ENCODE data around the gene PLCB1.

Gene PLCB1

DNA sequence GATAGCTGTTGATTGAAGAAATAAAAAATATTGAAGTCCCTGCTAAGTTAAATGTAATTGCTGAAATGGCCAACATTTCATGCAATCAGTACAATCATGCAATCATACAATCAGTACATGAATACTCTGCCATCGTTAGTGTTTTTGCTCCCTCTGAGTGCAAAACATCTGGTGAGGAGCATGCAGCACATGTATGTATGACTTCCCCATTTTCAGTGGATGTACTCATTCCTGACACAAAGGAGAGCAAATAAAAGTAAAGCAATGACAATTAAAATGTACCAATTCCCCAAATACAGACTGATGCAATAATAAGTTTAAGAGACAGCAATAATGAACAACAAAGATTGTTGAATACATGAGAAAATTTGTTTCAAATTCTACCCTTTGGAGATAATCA, 140.7 kb downstream of the PLCB1 start:
- no peaks in the 10 kb centered on the region for H3K36me3 Mint-ChIP-seq (ENCODE audit: low read depth)
- no peaks in the 10 kb centered on the region for H3K27me3 Mint-ChIP-seq
- intact Hi-C loops (cut with micrococcal nuclease), result no loop called here
- H3K9me3 Mint-ChIP-seq, result no peaks in the 10 kb centered on the region
- no peak overlapping the region for H3K4me3 Mint-ChIP-seq
- peak overlapping the region; percentile 94 for H3K27ac Mint-ChIP-seq
- H3K4me1 Mint-ChIP-seq (ENCODE audit: low read depth), result peaks cover 32% of the 10 kb centered on the region

DNA sequence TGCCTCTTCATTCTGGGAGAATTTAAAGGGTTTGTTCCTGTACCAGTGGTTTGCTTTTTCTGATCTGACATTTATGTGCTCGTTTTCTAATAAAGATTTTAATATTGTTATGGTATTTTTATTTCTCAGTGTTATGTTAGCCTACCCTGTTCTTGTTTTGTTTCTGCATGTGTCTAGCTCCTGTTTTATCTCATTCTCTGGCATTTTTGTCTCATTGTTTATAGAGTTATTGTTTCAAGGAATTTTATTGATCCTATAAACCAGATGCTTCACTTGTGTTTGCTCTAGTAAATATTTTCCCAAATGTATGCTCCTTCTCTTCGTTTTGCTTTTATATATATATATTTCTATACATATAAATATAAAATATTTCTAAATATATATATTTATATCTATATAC, 152.8 kb downstream of the PLCB1 start:
- H3K27me3 Mint-ChIP-seq, result no peaks in the 10 kb centered on the region
- H3K36me3 Mint-ChIP-seq (ENCODE audit: low read depth), result no peaks in the 10 kb centered on the region
- intact Hi-C loops (cut with micrococcal nuclease), result no loop called here
- H3K4me1 Mint-ChIP-seq (ENCODE audit: low read depth), result peaks cover 5% of the 10 kb centered on the region
- H3K9me3 Mint-ChIP-seq, result no peaks in the 10 kb centered on the region
- H3K27ac Mint-ChIP-seq, result no peak overlapping the region
- H3K4me3 Mint-ChIP-seq, result no peak overlapping the region

DNA sequence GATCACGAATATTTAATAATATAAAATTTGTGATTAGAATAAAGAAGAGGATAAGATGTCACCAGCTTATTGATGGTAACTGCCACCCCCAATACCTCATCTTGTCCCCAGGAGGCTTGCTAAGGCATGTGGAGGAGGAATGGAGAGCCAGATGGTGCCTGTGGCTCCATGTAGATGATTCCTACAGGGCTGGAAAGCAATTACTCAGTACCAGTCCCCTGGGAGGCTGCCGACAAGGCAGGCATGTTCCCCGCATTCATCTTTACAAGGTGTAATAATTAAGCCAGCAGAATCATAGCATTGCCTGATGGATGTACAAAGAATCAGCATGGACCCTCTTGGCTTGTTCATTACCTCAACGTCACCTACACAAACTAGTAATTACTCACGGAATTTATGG, 155.3 kb downstream of the PLCB1 start:
- no peak overlapping the region for H3K27ac Mint-ChIP-seq
- intact Hi-C loops (cut with micrococcal nuclease), result no loop called here
- H3K36me3 Mint-ChIP-seq (ENCODE audit: low read depth), result no peaks in the 10 kb centered on the region

DNA sequence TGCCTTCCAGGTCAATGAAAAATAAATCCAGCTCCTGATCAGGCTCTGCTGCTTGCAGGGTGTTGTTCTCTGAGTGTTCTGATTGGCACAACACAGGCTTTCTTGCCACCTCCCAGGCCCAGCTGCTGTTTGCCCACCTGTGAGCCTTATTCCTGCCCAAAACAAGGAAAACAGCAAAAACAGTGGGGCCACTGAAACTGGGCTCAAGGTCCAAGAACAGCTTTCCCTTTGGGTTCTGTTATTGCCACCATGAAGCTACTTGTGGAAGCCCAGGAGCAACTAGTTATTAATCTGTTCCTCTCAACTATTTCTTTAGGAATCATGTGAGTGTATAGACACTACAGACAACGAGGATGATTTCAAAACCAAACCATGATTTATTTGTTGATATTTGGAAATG, 159.1 kb downstream of the PLCB1 start:
- no peaks in the 10 kb centered on the region for H3K9me3 Mint-ChIP-seq
- no peak overlapping the region for H3K27ac Mint-ChIP-seq
- no peaks in the 10 kb centered on the region for H3K4me1 Mint-ChIP-seq (ENCODE audit: low read depth)
- H3K4me3 Mint-ChIP-seq, result no peak overlapping the region
- intact Hi-C loops (cut with micrococcal nuclease), result no loop called here
- H3K27me3 Mint-ChIP-seq, result no peaks in the 10 kb centered on the region
- no peaks in the 10 kb centered on the region for H3K36me3 Mint-ChIP-seq (ENCODE audit: low read depth)

More for the DNA sequence above, 155.3 kb downstream of the PLCB1 start:
- H3K27me3 Mint-ChIP-seq, result no peaks in the 10 kb centered on the region
- no peaks in the 10 kb centered on the region for H3K4me1 Mint-ChIP-seq (ENCODE audit: low read depth)
- H3K4me3 Mint-ChIP-seq, result no peak overlapping the region
- no peaks in the 10 kb centered on the region for H3K9me3 Mint-ChIP-seq

DNA sequence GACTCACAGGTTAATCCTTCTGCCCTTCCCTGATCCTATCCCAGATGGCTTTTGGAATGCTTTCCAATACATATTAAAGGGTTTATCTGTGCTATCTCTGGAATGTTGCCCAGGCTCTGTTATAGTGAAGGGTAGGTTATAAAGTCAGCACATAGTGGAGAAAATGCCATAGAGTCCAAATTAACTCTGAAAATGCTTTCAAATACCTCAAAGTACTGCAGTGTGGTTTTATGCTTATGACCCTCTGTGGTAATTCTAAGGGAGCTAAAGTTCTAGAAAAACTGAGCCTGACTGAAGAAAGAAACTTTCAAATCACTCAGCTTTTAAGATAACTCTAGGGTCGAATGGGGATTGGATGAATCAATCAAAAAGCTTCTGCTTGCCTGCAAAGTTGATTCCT, 159.8 kb downstream of the PLCB1 start:
- Mint-ChIP-seq H3K9me3 (no peaks in the 10 kb centered on the region), H3K4me3 (no peak overlapping the region), H3K36me3 (ENCODE audit: low read depth) (no peaks in the 10 kb centered on the region), H3K27ac (no peak overlapping the region), H3K4me1 (ENCODE audit: low read depth) (no peaks in the 10 kb centered on the region), H3K27me3 (no peaks in the 10 kb centered on the region)
- intact Hi-C loops (cut with micrococcal nuclease), result no loop called here

DNA sequence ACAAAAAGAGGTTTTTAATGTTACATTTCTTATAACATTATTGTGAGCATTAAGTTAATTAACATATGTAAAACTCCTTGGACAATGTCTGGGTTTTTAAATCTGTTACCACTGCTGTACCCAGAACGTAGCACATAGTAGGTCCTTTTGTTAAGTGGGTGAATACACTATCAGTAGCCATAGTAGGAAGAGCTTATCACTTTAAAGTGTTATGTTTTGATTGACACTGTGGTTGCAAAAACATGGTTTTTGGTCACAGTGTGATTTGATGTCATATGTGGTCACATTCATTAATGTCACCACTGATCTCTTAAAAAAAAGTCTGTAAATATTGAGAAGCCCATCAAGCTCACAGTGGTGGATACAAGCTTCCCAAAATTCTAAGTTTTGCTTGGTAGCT, 160.7 kb downstream of the PLCB1 start:
- H3K27ac Mint-ChIP-seq, result no peak overlapping the region
- no peaks in the 10 kb centered on the region for H3K36me3 Mint-ChIP-seq (ENCODE audit: low read depth)
- intact Hi-C loops (cut with micrococcal nuclease), result no loop called here
- H3K9me3 Mint-ChIP-seq, result no peaks in the 10 kb centered on the region
- no peak overlapping the region for H3K4me3 Mint-ChIP-seq
- no peaks in the 10 kb centered on the region for H3K4me1 Mint-ChIP-seq (ENCODE audit: low read depth)
- H3K27me3 Mint-ChIP-seq, result no peaks in the 10 kb centered on the region

DNA sequence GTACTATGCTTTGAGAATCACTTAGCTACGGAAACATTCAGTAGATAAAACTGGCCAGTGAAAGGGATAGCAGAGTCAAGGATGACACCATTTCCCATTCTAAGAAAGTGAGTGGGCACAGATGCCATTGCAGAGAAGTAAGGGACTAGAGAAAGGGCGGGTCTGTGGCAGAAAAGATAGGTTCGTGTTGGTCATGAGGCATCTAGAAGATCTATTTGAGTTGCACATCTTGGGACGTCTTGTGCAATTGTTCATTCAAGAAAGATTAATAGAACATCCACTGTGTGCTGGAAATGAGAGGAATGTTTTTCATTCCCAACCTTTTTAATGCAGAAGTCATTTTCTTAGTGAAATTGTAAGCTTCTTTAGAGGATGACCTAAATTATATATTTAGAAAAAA, 161.7 kb downstream of the PLCB1 start:
- H3K4me1 Mint-ChIP-seq (ENCODE audit: low read depth), result no peaks in the 10 kb centered on the region
- H3K9me3 Mint-ChIP-seq, result no peaks in the 10 kb centered on the region
- no peaks in the 10 kb centered on the region for H3K27me3 Mint-ChIP-seq
- no peaks in the 10 kb centered on the region for H3K36me3 Mint-ChIP-seq (ENCODE audit: low read depth)
- H3K4me3 Mint-ChIP-seq, result no peak overlapping the region
- H3K27ac Mint-ChIP-seq, result no peak overlapping the region
- intact Hi-C loops (cut with micrococcal nuclease), result no loop called here

DNA sequence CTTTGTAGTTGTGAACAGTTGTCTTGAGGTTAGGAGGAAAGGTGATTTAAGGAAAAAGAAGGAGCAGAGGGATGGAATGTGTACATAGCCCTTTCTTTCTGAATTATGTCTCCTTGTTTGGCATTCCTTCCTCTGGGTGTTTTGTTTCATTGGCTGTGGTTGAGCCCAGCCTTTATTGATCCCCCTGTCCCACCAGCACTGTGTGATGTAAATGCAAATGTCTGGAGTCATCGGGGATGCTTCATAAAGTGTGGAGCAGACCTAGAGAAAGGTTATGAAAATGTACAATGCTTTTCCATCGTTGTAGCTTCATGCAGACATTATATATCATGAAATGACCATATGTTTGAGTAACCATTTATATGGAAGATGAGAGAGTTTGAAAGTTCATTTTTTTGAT, 164.5 kb downstream of the PLCB1 start:
- Mint-ChIP-seq H3K36me3 (ENCODE audit: low read depth) (no peaks in the 10 kb centered on the region), H3K9me3 (no peaks in the 10 kb centered on the region), H3K4me3 (no peak overlapping the region), H3K4me1 (ENCODE audit: low read depth) (no peaks in the 10 kb centered on the region), H3K27ac (no peak overlapping the region), H3K27me3 (no peaks in the 10 kb centered on the region)
- intact Hi-C loops (cut with micrococcal nuclease), result no loop called here

DNA sequence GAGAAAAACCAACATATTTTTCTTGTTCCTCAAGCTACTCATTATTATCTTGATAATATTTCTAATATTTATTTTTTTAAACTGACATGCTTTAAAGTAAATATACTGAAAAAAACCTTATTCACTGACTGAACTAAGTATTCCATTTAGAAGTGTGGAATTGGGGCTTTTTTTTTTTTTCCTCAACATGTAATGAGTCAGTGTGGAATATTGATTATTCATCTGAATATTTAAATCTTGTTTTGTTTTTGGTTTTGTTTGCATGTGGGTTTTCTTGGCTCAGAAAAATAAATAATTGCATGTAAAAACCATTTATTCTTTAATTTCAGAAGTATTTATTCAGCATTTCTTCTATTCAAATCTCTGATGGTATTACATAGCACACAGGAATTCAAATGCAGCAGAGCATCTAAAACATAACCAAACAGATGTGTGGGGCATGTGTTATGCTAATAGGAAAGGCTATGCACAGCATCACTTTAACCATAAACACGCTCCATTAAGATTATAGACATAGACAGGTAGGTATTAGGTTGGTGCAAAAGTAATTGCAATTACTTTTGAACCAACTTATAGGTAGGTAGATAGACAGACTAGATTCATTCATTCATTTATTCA, 166.5 kb downstream of the PLCB1 start:
- no peak overlapping the region for H3K27ac Mint-ChIP-seq
- H3K36me3 Mint-ChIP-seq (ENCODE audit: low read depth), result no peaks in the 10 kb centered on the region
- no peak overlapping the region for H3K4me3 Mint-ChIP-seq
- no peaks in the 10 kb centered on the region for H3K9me3 Mint-ChIP-seq
- intact Hi-C loops (cut with micrococcal nuclease), result no loop called here
- no peaks in the 10 kb centered on the region for H3K4me1 Mint-ChIP-seq (ENCODE audit: low read depth)
- H3K27me3 Mint-ChIP-seq, result no peaks in the 10 kb centered on the region

DNA sequence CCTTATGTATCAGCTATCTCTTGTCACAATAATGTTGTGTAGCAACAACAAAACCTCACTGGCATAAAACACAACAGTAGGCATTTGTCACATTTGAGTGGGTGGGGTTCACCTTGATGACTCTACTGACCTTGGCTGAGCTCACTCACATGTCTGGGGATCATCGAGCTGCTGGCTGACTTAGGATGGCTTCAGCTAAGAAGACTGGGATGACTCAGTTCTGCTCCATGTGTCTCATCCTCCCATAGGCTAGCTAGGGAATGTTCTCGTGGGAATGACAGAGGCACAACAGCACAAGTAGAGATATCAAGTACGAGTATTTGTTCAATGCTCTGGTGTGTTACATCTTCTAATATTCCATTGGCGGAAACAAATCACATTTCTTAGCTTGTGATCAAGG, 167.9 kb downstream of the PLCB1 start:
- no peak overlapping the region for H3K27ac Mint-ChIP-seq
- no peaks in the 10 kb centered on the region for H3K4me1 Mint-ChIP-seq (ENCODE audit: low read depth)
- H3K36me3 Mint-ChIP-seq (ENCODE audit: low read depth), result no peaks in the 10 kb centered on the region
- H3K9me3 Mint-ChIP-seq, result no peaks in the 10 kb centered on the region
- intact Hi-C loops (cut with micrococcal nuclease), result no loop called here
- no peaks in the 10 kb centered on the region for H3K27me3 Mint-ChIP-seq
- no peak overlapping the region for H3K4me3 Mint-ChIP-seq

DNA sequence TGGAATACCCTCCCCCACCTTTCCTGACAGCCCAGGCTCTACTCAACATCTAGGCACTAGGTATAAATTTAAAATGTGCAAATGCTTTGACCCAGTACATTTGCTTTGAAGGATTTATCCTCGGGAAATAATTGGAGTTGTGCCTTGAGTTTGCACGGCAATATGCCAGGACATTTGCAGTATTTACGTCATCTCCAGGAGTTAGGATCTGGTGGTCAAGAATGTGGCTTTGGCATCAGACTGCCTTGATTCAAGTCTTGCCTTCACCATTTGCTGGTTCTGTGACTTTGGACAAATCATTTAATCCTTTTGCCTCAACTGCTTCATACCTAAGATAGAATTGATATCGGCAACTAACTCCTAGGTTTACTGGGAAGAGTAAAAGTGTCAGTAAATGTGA, 169.6 kb downstream of the PLCB1 start:
- H3K27ac Mint-ChIP-seq, result no peak overlapping the region

DNA sequence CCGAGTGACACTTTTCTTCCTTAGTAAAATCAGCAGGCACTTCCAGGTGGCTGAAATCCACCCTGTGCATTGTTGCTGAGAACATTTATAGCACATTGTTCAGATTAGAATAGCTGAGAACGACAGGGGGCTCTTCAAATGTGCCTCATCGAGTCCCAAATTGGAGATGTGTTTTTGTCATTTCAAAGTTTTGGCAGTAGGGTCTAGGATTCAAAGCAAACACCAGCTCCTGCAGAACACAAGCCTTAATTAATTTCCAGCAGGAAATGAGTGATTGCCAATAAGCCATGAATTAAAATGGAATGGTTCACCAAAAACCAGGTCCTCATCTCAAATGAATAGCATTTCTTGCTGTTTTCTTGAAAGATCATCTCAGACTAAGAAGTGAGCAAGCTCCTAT, 171.6 kb downstream of the PLCB1 start:
- Mint-ChIP-seq H3K4me1 (ENCODE audit: low read depth) (no peaks in the 10 kb centered on the region), H3K27ac (no peak overlapping the region)
- intact Hi-C loops (cut with micrococcal nuclease), result no loop called here

More for the DNA sequence above, 169.6 kb downstream of the PLCB1 start:
- intact Hi-C loops (cut with micrococcal nuclease), result no loop called here
- Mint-ChIP-seq H3K4me1 (ENCODE audit: low read depth) (no peaks in the 10 kb centered on the region), H3K9me3 (no peaks in the 10 kb centered on the region), H3K4me3 (no peak overlapping the region), H3K36me3 (ENCODE audit: low read depth) (no peaks in the 10 kb centered on the region), H3K27me3 (no peaks in the 10 kb centered on the region)

DNA sequence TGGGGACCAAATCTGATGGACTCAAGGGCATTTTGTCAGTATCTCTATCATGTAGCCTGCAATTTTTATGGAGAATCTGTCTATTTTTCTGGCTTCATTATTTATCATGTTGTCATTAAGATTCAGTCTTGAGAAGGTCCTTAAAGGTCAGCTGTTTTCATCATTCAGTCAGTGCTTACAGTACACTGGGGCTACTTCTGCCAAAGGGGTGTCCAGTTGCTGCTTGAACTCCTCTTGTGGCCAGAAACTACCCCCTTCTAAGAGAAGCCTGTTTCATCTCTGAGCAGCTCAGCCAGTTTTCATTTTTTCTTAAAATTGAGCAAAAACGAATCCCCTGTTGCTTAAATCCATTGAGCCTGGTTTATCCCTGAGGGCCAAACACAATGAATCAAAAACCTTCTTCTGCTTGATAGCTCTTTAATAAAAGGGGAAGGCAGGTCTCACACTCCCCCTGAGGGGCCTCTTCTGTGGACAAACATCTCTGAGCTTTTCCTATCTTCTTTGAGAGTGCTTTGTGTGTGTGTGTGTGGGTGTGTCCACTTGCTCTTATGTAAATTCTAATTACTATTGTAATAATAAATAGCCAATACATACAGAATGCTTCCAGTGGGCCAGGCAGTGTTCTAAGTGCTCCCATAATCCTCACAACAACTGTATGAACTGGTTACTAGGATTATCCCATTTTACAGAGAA, 172.2 kb downstream of the PLCB1 start:
- no peaks in the 10 kb centered on the region for H3K27me3 Mint-ChIP-seq
- H3K4me3 Mint-ChIP-seq, result no peak overlapping the region
- H3K27ac Mint-ChIP-seq, result no peak overlapping the region
- no peaks in the 10 kb centered on the region for H3K36me3 Mint-ChIP-seq (ENCODE audit: low read depth)
- no peaks in the 10 kb centered on the region for H3K4me1 Mint-ChIP-seq (ENCODE audit: low read depth)
- no peaks in the 10 kb centered on the region for H3K9me3 Mint-ChIP-seq
- intact Hi-C loops (cut with micrococcal nuclease), result no loop called here

More for the DNA sequence above, 171.6 kb downstream of the PLCB1 start:
- H3K27me3 Mint-ChIP-seq, result no peaks in the 10 kb centered on the region
- no peak overlapping the region for H3K4me3 Mint-ChIP-seq
- no peaks in the 10 kb centered on the region for H3K9me3 Mint-ChIP-seq
- no peaks in the 10 kb centered on the region for H3K36me3 Mint-ChIP-seq (ENCODE audit: low read depth)

DNA sequence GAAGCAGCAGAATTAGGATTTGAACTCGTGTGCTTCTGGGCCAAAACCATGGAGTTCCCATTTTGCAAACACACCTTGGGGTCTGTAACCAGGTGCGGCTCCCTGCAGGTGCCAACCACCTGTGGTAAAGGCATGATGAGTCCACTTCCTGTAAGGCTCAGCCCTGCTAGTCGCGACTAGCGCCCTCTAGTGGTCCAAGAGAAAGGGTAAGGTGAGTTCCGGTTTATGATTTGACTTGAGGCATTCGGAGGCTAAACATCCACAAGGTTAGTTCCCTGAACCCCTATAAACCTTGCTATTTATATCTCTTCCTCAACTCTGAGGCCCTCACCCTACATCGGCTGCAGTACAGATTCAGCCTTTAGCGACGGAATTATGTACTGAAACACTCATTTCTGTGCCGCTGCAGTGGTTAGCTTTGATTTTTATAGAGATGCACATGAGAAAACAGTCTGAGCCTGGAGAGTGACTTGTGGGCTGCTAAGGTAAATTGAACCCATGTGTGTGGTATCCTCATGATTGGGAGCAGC, 173.4 kb downstream of the PLCB1 start:
- no peaks in the 10 kb centered on the region for H3K9me3 Mint-ChIP-seq
- intact Hi-C loops (cut with micrococcal nuclease), result loop anchor here (1.0 kb wide), 1 partner anchor 173 kb away; the partner anchor contains the start of gene PLCB1
- no peaks in the 10 kb centered on the region for H3K36me3 Mint-ChIP-seq (ENCODE audit: low read depth)
- no peak overlapping the region for H3K27ac Mint-ChIP-seq
- H3K27me3 Mint-ChIP-seq, result no peaks in the 10 kb centered on the region
- no peak overlapping the region for H3K4me3 Mint-ChIP-seq
- H3K4me1 Mint-ChIP-seq (ENCODE audit: low read depth), result no peaks in the 10 kb centered on the region

DNA sequence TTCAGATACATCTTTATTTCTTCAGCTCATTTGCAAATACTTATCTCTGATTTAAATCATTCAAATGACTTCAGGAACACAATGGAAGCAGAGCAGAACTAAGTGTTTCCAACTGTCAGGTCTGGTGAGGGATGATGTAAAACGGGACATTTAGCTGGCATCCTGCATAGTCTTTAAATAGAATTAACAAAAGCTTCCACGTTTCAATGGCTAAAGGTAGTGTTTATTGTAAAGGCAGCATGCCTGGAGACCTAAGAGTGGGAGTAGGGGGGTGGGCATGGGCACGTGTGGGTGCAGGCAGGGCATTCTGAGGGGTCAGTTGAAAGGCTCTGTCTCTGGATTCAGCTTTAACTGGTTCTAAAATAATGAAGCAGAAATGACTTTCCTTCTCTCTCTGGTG, 174.9 kb downstream of the PLCB1 start:
- no peak overlapping the region for H3K27ac Mint-ChIP-seq
- H3K9me3 Mint-ChIP-seq, result no peaks in the 10 kb centered on the region
- H3K4me3 Mint-ChIP-seq, result no peak overlapping the region
- H3K27me3 Mint-ChIP-seq, result no peaks in the 10 kb centered on the region
- H3K4me1 Mint-ChIP-seq (ENCODE audit: low read depth), result no peaks in the 10 kb centered on the region
- no peaks in the 10 kb centered on the region for H3K36me3 Mint-ChIP-seq (ENCODE audit: low read depth)
- intact Hi-C loops (cut with micrococcal nuclease), result no loop called here

All from dendritic cell treated with granulocyte-macrophage colony-stimulating factor and Interleukin-4, amounts not matched to agents 40 ng/mL and 50 ng/mL, for 4 days (primary cell).